Neural progenitor cell (in vitro differentiated cells): ENCODE data around the gene CRLF2.
"Not testable (repeated sequence)": the region's sequence is repeated elsewhere in the genome, so short reads cannot be mapped to it uniquely, and the experiment has no call there.

Experiments used
- CTCF ChIP-seq: fragments of 200-600 bp; sonication (generic); IDR thresholded peaks from 2 replicates; pipeline ENCODE4 v1.5.1; 2017; ENCODE audit warnings: antibody characterized with exemption, mild to moderate bottlenecking
- EZH2 ChIP-seq: fragments of 200-600 bp; sonication (generic); IDR thresholded peaks from 2 replicates; pipeline ENCODE4 v1.6.1; 2017; ENCODE audit warnings: antibody characterized with exemption, mild to moderate bottlenecking, moderate library complexity
- EZH2phosphoT487 ChIP-seq: fragments of 200-600 bp; sonication (generic); IDR thresholded peaks from 2 replicates; pipeline ENCODE4 v1.6.1; 2017; ENCODE audit warnings: antibody characterized with exemption

GRCh38 chrX:1176531-1177320 lies 35.7 kb downstream of the CRLF2 start:
- TF ChIP-seq CTCF, EZH2phosphoT487, EZH2: not testable (repeated sequence)
